Brain pericyte (primary cell): ENCODE measurements around the gene TFB1M.

Experiments
- DNase-seq: peaks from one replicate; pipeline ENCODE4 v3.0.0-alpha.2; 2012; ENCODE audit warnings: low read depth, low spot score

The TFB1M gene

DNA sequence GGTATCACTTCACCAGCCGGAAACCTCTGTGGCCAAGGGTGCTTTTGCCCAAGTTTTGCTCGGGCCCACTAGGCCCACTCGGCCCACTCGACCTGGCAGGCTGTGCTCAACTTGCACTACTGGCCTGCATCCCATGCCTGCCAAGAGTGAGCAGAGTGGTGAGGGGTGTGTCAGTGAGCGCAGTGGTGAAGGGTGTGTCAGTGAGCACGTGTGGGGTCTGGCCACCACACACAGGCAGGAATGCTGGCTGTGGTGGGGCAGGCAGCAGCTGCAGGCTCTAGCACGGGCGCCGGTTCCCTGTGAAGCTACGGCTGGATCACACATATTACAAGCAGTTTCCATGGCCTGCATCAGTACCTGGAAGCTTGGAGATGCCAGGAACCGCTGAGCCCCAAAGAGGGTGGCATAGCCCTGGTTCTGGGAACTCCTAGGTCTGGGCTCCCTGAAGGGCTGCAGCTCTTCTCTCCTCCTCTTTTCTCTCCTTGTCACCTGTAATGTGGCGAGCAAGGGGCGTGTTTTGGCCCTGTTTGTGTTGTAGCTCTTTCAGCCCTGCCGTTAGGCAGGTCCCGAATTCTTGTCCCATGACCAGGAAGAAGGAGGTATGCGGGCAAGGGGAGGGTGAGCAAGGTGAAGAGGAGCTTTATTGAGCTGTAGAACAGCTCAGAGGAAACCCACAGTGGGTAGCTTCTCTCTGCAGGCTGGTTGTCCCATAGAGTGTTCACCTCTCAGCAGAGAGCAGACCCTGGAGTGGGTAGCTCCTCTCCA lies 101.5 kb downstream of the TFB1M start:
- no peak for DNase-seq

- DNase-seq = no peak
Measured at GRCh38 chr6:155212106-155212505, 102.2 kb downstream of the TFB1M start.

- DNase-seq = no peak
Measured at GRCh38 chr6:155207223-155207622, 107.1 kb downstream of the TFB1M start.
